ENCODE measurements around the gene MLXIPL.
A peak's percentile ranks its signal among the peaks of the same experiment; 100 is the strongest.
"Not testable (repeated sequence)": the region's sequence is repeated elsewhere in the genome, so short reads cannot be mapped to it uniquely, and the experiment has no call there.

MLXIPL gene

GRCh38 chr7:73633844-73634243, 9.5 kb upstream of the MLXIPL start:
- H3K4me1 Mint-ChIP-seq = no peaks in the 10 kb centered on the region
- H3K36me3 Mint-ChIP-seq (ENCODE audit: insufficient read depth) = no peaks in the 10 kb centered on the region
- H3K9me3 Mint-ChIP-seq = no peaks in the 10 kb centered on the region
- DNase-seq (ENCODE audit: low spot score in 2 of 2) = no peak
- H3K27ac Mint-ChIP-seq (ENCODE audit: low read depth) = no peak overlapping the region
- no peak for ATAC-seq (replicated peaks; ENCODE audit: extremely low read depth, poor library complexity, severe bottlenecking)
- H3K27me3 Mint-ChIP-seq = peaks cover 49% of the 10 kb centered on the region
- no peak overlapping the region for H3K4me3 Mint-ChIP-seq

- no peak overlapping the region for H3K27ac Mint-ChIP-seq (ENCODE audit: low read depth)
- ATAC-seq (replicated peaks; ENCODE audit: extremely low read depth, poor library complexity, severe bottlenecking) = no peak
- H3K9me3 Mint-ChIP-seq = no peaks in the 10 kb centered on the region
- no peaks in the 10 kb centered on the region for H3K4me1 Mint-ChIP-seq
- DNase-seq (ENCODE audit: low spot score in 2 of 2) = no peak
- H3K36me3 Mint-ChIP-seq (ENCODE audit: insufficient read depth) = no peaks in the 10 kb centered on the region
- peaks cover 54% of the 10 kb centered on the region for H3K27me3 Mint-ChIP-seq
- no peak overlapping the region for H3K4me3 Mint-ChIP-seq
Measured at GRCh38 chr7:73633323-73633722, 9.0 kb upstream of the MLXIPL start.

DNA sequence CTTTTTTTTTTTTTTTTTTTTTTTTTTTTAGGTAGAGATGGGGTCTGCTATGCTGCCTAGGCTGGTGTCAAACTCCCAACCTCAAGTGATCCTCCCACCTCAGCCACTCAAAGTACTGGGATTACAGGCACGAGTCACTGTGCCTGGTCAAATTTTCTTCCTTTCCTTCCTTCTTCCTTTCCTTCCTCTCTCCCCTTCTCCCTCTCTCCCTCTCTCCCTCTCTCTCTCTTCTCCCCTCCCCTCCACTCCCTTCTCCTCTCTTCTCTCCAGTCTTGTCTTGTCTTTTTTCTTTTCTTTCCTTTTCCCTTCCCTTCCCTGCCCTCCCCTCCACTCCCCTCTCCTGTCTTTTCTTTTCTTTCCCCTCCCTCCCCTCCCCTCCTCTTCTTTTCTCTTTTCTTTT, 7.2 kb upstream of the MLXIPL start:
- no peak overlapping the region for H3K4me3 Mint-ChIP-seq
- no peak for ATAC-seq (replicated peaks; ENCODE audit: extremely low read depth, poor library complexity, severe bottlenecking)
- no peaks in the 10 kb centered on the region for H3K4me1 Mint-ChIP-seq
- no peaks in the 10 kb centered on the region for H3K9me3 Mint-ChIP-seq
- H3K27me3 Mint-ChIP-seq = peaks cover 70% of the 10 kb centered on the region
- peak overlapping the region; percentile 35 for H3K27ac Mint-ChIP-seq (ENCODE audit: low read depth)
- no peak for DNase-seq (ENCODE audit: low spot score in 2 of 2)
- H3K36me3 Mint-ChIP-seq (ENCODE audit: insufficient read depth) = no peaks in the 10 kb centered on the region

DNA sequence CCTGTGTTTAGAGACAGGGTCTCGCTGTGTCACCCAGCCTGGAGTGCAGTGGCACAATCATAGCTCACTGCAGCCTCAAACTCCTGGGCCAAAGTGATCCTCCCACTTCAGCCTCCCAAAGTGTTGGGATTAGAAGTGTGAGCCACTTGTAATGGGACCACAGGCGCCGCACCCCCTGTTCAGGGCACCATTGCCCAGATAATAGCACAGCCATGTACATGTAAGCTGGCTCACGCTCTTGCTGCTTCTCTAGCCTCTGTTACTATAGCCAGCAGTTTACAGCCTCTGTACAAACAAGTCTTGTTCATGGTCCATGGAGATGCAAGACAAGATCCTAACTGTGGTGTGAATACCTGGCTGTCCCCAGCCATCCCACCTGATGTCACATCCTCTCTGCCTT, 4.2 kb upstream of the MLXIPL start:
- Mint-ChIP-seq H3K9me3 (no peaks in the 10 kb centered on the region), H3K4me1 (peaks cover 4% of the 10 kb centered on the region), H3K27me3 (peaks cover 75% of the 10 kb centered on the region), H3K27ac (ENCODE audit: low read depth) (no peak overlapping the region), H3K4me3 (no peak overlapping the region), H3K36me3 (ENCODE audit: insufficient read depth) (no peaks in the 10 kb centered on the region)
- DNase-seq (ENCODE audit: low spot score in 2 of 2) (no peak), ATAC-seq (replicated peaks; ENCODE audit: extremely low read depth, poor library complexity, severe bottlenecking) (no peak)

DNA sequence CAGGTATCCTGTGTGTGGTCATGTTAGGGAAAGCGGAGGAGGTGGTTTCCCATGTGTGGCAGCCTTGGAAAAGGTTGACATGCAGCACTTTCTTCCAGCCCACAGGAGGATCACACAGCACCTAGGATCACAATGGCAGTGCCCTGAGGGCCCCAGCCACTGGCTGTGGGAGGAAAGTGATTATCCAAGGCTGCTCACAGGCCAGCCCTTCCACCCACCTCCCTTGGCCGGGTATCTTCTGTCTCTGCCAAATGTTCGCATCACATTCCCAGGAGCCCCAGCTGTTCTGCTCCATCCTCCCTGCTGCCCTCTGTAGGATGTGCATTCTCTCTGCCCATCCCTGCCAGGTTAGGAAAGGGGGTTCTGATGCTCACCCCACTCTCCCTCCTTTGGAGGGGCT, 2.5 kb upstream of the MLXIPL start:
- DNase-seq (ENCODE audit: low spot score in 2 of 2) (no peak), ATAC-seq (replicated peaks; ENCODE audit: extremely low read depth, poor library complexity, severe bottlenecking) (no peak)
- H3K4me1 Mint-ChIP-seq = peaks cover 7% of the 10 kb centered on the region
- no peak overlapping the region for H3K27ac Mint-ChIP-seq (ENCODE audit: low read depth)
- H3K36me3 Mint-ChIP-seq (ENCODE audit: insufficient read depth) = no peaks in the 10 kb centered on the region
- peaks cover 72% of the 10 kb centered on the region for H3K27me3 Mint-ChIP-seq
- H3K9me3 Mint-ChIP-seq = no peaks in the 10 kb centered on the region
- no peak overlapping the region for H3K4me3 Mint-ChIP-seq

GRCh38 chr7:73625276-73625675, 954 bp upstream of the MLXIPL start:
- ATAC-seq (replicated peaks; ENCODE audit: extremely low read depth, poor library complexity, severe bottlenecking) (no peak), DNase-seq (ENCODE audit: low spot score in 2 of 2) (no peak)
- Mint-ChIP-seq H3K27ac (ENCODE audit: low read depth) (no peak overlapping the region), H3K36me3 (ENCODE audit: insufficient read depth) (no peaks in the 10 kb centered on the region), H3K9me3 (no peaks in the 10 kb centered on the region), H3K4me3 (no peak overlapping the region), H3K4me1 (peaks cover 7% of the 10 kb centered on the region), H3K27me3 (peaks cover 81% of the 10 kb centered on the region)

GRCh38 chr7:73624669-73625001, 313 bp upstream of the MLXIPL start:
- Mint-ChIP-seq H3K9me3 (no peaks in the 10 kb centered on the region), H3K27me3 (peaks cover 81% of the 10 kb centered on the region), H3K36me3 (ENCODE audit: insufficient read depth) (no peaks in the 10 kb centered on the region), H3K27ac (ENCODE audit: low read depth) (no peak overlapping the region), H3K4me1 (peaks cover 7% of the 10 kb centered on the region), H3K4me3 (peak overlapping the region; percentile 37)
- no peak for ATAC-seq (replicated peaks; ENCODE audit: extremely low read depth, poor library complexity, severe bottlenecking)
- DNase-seq (ENCODE audit: low spot score in 2 of 2) = no peak

GRCh38 chr7:73622909-73623797, 1.2 kb downstream of the MLXIPL start:
- Mint-ChIP-seq H3K4me3 (peak overlapping the region; percentile 42), H3K4me1 (peaks cover 7% of the 10 kb centered on the region), H3K27ac (ENCODE audit: low read depth) (no peak overlapping the region), H3K36me3 (ENCODE audit: insufficient read depth) (peaks cover 1% of the 10 kb centered on the region), H3K9me3 (no peaks in the 10 kb centered on the region), H3K27me3 (peaks cover 66% of the 10 kb centered on the region)
- no peak for ATAC-seq (replicated peaks; ENCODE audit: extremely low read depth, poor library complexity, severe bottlenecking)
- no peak for DNase-seq (ENCODE audit: low spot score in 2 of 2)

DNA sequence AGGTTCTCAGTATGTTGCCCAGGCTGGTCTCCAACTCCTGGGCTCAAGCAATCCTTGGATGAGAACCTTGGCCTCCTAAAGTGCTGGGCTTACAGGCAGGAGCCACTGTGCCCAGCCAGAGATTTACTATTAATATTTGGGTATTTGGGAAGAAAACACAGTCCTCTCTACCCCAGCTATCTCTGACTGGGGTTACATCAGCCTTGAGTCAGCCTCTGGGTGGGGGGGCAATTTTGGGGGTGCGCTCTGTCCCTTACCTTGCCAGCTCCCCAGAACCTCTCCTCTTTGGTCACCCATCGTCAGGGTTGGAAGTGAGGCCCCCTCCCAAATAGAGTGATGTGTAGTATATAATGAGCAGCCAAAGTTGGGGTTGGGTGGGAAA, 1.8 kb downstream of the MLXIPL start:
- peaks cover 60% of the 10 kb centered on the region for H3K27me3 Mint-ChIP-seq

DNA sequence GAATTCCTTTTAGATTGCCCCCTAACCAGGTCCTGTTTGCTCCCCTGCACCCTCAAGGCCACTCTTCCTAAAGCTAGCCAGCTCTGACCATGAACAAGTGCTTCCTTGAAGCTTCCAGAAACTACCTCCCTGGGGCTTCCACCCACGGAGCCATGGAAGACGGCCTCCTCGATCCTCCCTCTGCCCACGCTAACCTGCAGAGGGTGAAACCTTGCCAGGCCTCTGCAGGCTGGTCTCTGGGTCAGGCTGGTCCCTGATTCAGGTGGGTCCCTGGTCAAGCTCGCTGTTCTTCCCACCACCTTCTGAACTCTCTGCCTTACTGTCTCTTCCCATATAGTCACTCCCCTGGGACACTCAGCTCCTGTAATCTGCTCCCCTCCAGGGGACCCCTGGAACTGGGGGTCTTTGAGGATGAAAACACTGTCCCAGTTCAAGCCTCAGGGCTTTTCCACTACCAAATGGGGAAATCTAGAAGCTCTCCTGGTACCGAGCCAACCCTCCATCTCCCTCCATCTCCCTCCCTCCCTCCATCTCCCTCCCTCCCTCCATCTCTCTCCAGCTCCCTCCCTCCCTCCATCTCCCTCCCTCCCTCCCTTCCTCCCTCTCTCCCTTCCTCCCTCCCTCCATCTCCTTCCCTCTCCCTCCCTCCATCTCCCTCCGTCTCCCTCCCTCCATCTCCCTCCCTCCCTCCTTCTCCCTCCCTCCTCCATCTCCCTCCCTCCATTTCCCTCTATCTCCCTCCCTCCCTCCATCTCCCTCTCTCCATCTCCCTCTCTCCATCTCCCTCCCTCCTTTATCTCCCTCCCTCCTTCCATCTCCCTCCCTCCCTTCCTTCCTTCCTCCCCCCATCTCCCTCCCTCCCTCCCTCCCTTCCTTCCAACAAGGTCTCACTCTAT, 2.9 kb downstream of the MLXIPL start:
- peaks cover 7% of the 10 kb centered on the region for H3K4me1 Mint-ChIP-seq
- peaks cover 1% of the 10 kb centered on the region for H3K36me3 Mint-ChIP-seq (ENCODE audit: insufficient read depth)
- no peaks in the 10 kb centered on the region for H3K9me3 Mint-ChIP-seq
- H3K4me3 Mint-ChIP-seq = no peak overlapping the region
- ATAC-seq (replicated peaks; ENCODE audit: extremely low read depth, poor library complexity, severe bottlenecking) (no peak), DNase-seq (ENCODE audit: low spot score in 2 of 2) (no peak)
- H3K27ac Mint-ChIP-seq (ENCODE audit: low read depth) = no peak overlapping the region
- H3K27me3 Mint-ChIP-seq = peaks cover 50% of the 10 kb centered on the region

More for the DNA sequence above, 1.8 kb downstream of the MLXIPL start:
- ATAC-seq (replicated peaks; ENCODE audit: extremely low read depth, poor library complexity, severe bottlenecking) = no peak
- Mint-ChIP-seq H3K4me1 (peaks cover 7% of the 10 kb centered on the region), H3K27ac (ENCODE audit: low read depth) (no peak overlapping the region), H3K36me3 (ENCODE audit: insufficient read depth) (peaks cover 1% of the 10 kb centered on the region), H3K4me3 (no peak overlapping the region), H3K9me3 (no peaks in the 10 kb centered on the region)
- DNase-seq (ENCODE audit: low spot score in 2 of 2) = no peak

DNA sequence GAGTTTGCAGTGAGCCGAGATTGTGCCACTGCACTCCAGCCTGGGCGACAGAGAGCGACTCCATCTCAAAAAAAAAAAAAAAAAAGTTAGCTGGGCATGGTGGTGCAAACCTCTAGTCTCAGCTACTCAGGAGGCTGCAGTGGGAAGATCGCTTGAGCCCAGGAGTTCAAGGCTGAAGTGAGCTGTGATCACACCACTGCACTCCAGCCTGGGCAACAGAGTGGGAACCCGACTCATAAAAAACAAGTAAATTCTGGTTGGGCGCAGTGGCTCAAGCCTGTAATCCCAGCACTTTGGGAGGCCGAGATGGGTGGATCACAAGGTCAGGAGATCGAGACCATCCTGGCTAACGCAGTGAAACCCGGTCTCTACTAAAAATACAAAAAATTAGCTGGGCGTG, 4.9 kb downstream of the MLXIPL start:
- DNase-seq (ENCODE audit: low spot score in 2 of 2); H3K36me3 Mint-ChIP-seq (ENCODE audit: insufficient read depth); H3K4me1 Mint-ChIP-seq; ATAC-seq (replicated peaks; ENCODE audit: extremely low read depth, poor library complexity, severe bottlenecking); H3K9me3 Mint-ChIP-seq; H3K27ac Mint-ChIP-seq (ENCODE audit: low read depth); H3K4me3 Mint-ChIP-seq: not testable (repeated sequence)
- peaks cover 37% of the 10 kb centered on the region for H3K27me3 Mint-ChIP-seq

- Mint-ChIP-seq H3K36me3 (ENCODE audit: insufficient read depth) (peaks cover 1% of the 10 kb centered on the region), H3K27me3 (peaks cover 40% of the 10 kb centered on the region), H3K4me1 (peaks cover 4% of the 10 kb centered on the region), H3K4me3 (no peak overlapping the region), H3K9me3 (no peaks in the 10 kb centered on the region), H3K27ac (ENCODE audit: low read depth) (no peak overlapping the region)
- ATAC-seq (replicated peaks; ENCODE audit: extremely low read depth, poor library complexity, severe bottlenecking) (no peak), DNase-seq (ENCODE audit: low spot score in 2 of 2) (no peak)
Measured at GRCh38 chr7:73618538-73618937, 5.8 kb downstream of the MLXIPL start.

GRCh38 chr7:73617520-73617919, 6.8 kb downstream of the MLXIPL start:
- ATAC-seq (replicated peaks; ENCODE audit: extremely low read depth, poor library complexity, severe bottlenecking); DNase-seq (ENCODE audit: low spot score in 2 of 2); H3K4me3 Mint-ChIP-seq; H3K27ac Mint-ChIP-seq (ENCODE audit: low read depth); H3K4me1 Mint-ChIP-seq; H3K9me3 Mint-ChIP-seq; H3K36me3 Mint-ChIP-seq (ENCODE audit: insufficient read depth): not testable (repeated sequence)
- peaks cover 40% of the 10 kb centered on the region for H3K27me3 Mint-ChIP-seq
